Coronary artery (tissue), 2 donors: ENCODE data around the gene GDPD2.

Experiments
- DNase-seq: peaks from one replicate; pipeline ENCODE4 v3.0.0-alpha.2; 2017; ENCODE audit warnings: low spot score
- H3K27ac ChIP-seq, 2 donors: fragments of 200-600 bp; sonication (generic); one replicate each; pipeline ENCODE4 v1.5.1; 2016 to 2019
- H3K4me3 ChIP-seq: fragments of 200-600 bp; sonication (generic); 2 replicates; pipeline ENCODE4 v1.5.1; 2016; ENCODE audit warnings: mild to moderate bottlenecking, moderate library complexity
- CTCF ChIP-seq: fragments of 200-600 bp; sonication (generic); IDR thresholded peaks from one replicate; pipeline ENCODE4 v1.5.1; 2019; ENCODE audit warnings: antibody characterized with exemption

GDPD2 gene

GRCh38 chrX:70432936-70433847, 10.1 kb downstream of the GDPD2 start:
- H3K4me3 ChIP-seq = peak overlapping the region; percentile 76
- H3K27ac ChIP-seq = peak overlapping the region; percentile 72 to 93
- no peak for TF ChIP-seq CTCF
- no peak for DNase-seq

- no peak for DNase-seq
- H3K27ac ChIP-seq = peak overlapping the region; percentile 72 to 93
- peak; percentile 48 for TF ChIP-seq CTCF
- H3K4me3 ChIP-seq = peak overlapping the region; percentile 76
Observed at GRCh38 chrX:70433848-70434351, 10.8 kb downstream of the GDPD2 start.

DNA sequence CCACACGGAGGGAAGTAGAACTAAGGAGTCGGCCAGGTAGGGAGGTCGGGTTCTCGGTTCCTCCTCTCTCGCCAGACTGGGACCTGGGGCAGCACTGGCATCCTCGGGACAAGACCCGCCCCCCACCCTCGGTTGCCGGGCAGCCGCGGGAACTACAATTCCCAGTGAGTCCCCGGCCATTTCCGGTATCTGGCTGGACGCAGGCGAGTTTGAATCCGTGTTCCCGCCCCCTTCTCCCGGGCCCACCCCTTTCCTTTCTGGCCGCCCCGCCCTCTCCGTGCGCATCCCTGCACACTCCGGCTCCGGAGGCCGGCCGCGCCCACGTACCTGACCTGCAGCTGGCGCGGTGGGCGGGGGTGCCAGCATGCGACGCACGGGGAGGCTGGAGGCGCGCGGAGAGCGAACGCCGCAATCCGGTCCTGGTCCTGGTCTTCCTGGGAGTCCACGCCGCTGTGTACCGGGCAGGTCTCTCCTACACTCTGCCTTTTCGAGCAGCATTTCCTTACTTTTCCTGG, 11.3 kb downstream of the GDPD2 start:
- TF ChIP-seq CTCF = no peak
- Histone ChIP-seq H3K4me3 (peak overlapping the region; percentile 76), H3K27ac (peak overlapping the region; percentile 72 to 93)
- DNase-seq = peak; percentile 89

- TF ChIP-seq CTCF = no peak
- H3K4me3 ChIP-seq = peak overlapping the region; percentile 76
- DNase-seq = no peak
- peak overlapping the region; percentile 72 to 93 for H3K27ac ChIP-seq
Observed at GRCh38 chrX:70434914-70435586, 11.9 kb downstream of the GDPD2 start.

DNA sequence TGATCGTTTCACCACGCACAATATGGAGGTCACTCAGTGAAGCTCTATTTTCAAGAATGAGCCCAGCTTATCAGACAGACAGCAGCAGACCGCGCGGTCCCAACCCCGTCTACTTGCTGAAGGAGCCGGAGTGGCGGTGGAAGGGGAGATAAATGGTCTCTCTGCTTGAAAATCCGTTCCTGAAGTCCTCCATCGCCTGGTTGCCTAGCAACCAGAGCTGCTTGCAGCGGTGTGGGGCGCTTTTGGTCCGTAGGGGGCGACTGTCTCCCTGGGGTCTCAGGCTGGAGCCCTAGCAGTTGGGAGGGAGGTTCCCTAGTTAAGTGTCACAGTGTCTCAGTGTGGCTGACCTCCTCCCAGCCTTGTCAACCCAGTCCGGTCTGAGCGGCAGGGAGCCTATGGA, 13.2 kb downstream of the GDPD2 start:
- DNase-seq = no peak
- Histone ChIP-seq H3K4me3 (no peak overlapping the region), H3K27ac (peak overlapping the region; percentile 72 to 93)
- TF ChIP-seq CTCF = no peak

DNA sequence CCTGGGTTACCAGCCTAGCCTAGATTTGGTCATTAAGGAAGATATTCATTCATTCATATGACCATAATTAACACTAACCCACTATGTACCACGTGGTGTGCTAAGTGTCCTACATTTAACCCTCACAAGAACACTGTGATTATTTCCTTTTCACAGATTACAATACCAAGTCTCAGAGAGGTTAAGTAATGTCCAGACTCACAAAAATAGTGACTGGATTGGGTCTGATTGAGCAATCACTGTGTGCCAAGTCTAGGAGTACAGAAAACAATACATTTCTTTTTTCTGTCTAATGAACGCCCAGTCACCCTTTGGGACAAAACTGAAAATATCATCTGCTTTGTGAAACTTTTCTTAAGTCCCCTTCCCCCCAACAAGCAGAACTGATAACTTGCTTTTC, 13.9 kb downstream of the GDPD2 start:
- peak overlapping the region; percentile 12 to 93 for H3K27ac ChIP-seq
- no peak for DNase-seq
- no peak for TF ChIP-seq CTCF
- no peak overlapping the region for H3K4me3 ChIP-seq
